ENCODE results near the gene MPST.

MPST gene

GRCh38 chr22:37068859-37069258 is 49.3 kb downstream of the MPST start:
- TF ChIP-seq ZNF398 (tag by site-specific recombination; IDR thresholded peaks at IDR 0.05): no peak
- no peak for TF ChIP-seq ZBTB6 (tag by site-specific recombination; IDR thresholded peaks at IDR 0.05)
- no peak for TF ChIP-seq ZBTB49 (tag by site-specific recombination; IDR thresholded peaks at IDR 0.05; ENCODE audit: low read depth)
- no peak for TF ChIP-seq ZNF146 (tag by site-specific recombination; IDR thresholded peaks at IDR 0.05)
- TF ChIP-seq PRDM4 (tag by site-specific recombination; IDR thresholded peaks at IDR 0.05): no peak
- Histone ChIP-seq H3K9me3 (ENCODE audit: control insufficient read depth, insufficient read depth, low read depth, low read length) (no peaks in the 10 kb centered on the region), H3K4me3 (ENCODE audit: low read depth, low read length) (no peak overlapping the region), H3K36me3 (ENCODE audit: control insufficient read depth in 2 of 2, insufficient read depth in 1 of 2, low read length in 2 of 2) (no peaks in the 10 kb centered on the region), H3K4me1 (ENCODE audit: control insufficient read depth, insufficient read depth, low read length) (no peaks in the 10 kb centered on the region), H3K27ac (ENCODE audit: extremely low read depth, low read depth, low read length) (no peak overlapping the region)
- ChIA-PET POLR2A (no interaction called here), CTCF (no interaction called here)

GRCh38 chr22:37069319-37069718 is 49.8 kb downstream of the MPST start:
- Histone ChIP-seq H3K27ac (ENCODE audit: extremely low read depth, low read depth, low read length) (no peak overlapping the region), H3K4me3 (ENCODE audit: low read depth, low read length) (no peak overlapping the region), H3K9me3 (ENCODE audit: control insufficient read depth, insufficient read depth, low read depth, low read length) (no peaks in the 10 kb centered on the region), H3K4me1 (ENCODE audit: control insufficient read depth, insufficient read depth, low read length) (no peaks in the 10 kb centered on the region), H3K36me3 (ENCODE audit: control insufficient read depth in 2 of 2, insufficient read depth in 1 of 2, low read length in 2 of 2) (no peaks in the 10 kb centered on the region)
- no peak for TF ChIP-seq ZNF530 (tag by site-specific recombination; IDR thresholded peaks at IDR 0.05; ENCODE audit: low read depth)
- peak; percentile 85 for TF ChIP-seq KLF1 (tag by site-specific recombination; IDR thresholded peaks at IDR 0.05)
- no peak for TF ChIP-seq ZNF248 (tag by site-specific recombination; IDR thresholded peaks at IDR 0.05)
- POLR2A ChIA-PET: interaction anchor here (1.3 kb wide), 1 partner anchor 50 kb away, joined by 5 read pairs; the partner anchor contains the start of genes MPST and TST
- CTCF ChIA-PET: interaction anchor here (0.6 kb wide), 1 partner anchor 23 kb away, joined by 3 read pairs; no protein-coding TSS in a partner anchor

- Histone ChIP-seq H3K4me1 (ENCODE audit: control insufficient read depth, insufficient read depth, low read length) (no peaks in the 10 kb centered on the region), H3K27ac (ENCODE audit: extremely low read depth, low read depth, low read length) (no peak overlapping the region), H3K9me3 (ENCODE audit: control insufficient read depth, insufficient read depth, low read depth, low read length) (no peaks in the 10 kb centered on the region), H3K36me3 (ENCODE audit: control insufficient read depth in 2 of 2, insufficient read depth in 1 of 2, low read length in 2 of 2) (no peaks in the 10 kb centered on the region), H3K4me3 (ENCODE audit: low read depth, low read length) (no peak overlapping the region)
- POLR2A ChIA-PET: interaction anchor here (1.0 to 1.3 kb wide), 2 partner anchors 17 to 51 kb away, joined by 3 to 5 read pairs; partner anchors contain the start of genes MPST and TST
- CTCF ChIA-PET: interaction anchor here (0.6 to 1.0 kb wide), 2 partner anchors 23 to 129 kb away, joined by 3 read pairs; no protein-coding TSS in a partner anchor
- TF ChIP-seq GLIS1 (tag by site-specific recombination; IDR thresholded peaks at IDR 0.05) (no peak), ZNF157 (tag by site-specific recombination; IDR thresholded peaks at IDR 0.05) (no peak), ZBTB44 (tag by site-specific recombination; IDR thresholded peaks at IDR 0.05) (no peak), ZNF549 (tag by site-specific recombination; IDR thresholded peaks at IDR 0.05) (no peak), ZNF747 (tag by site-specific recombination; IDR thresholded peaks at IDR 0.05) (no peak), ZNF837 (tag by site-specific recombination; IDR thresholded peaks at IDR 0.05) (no peak), ZNF2 (tag by site-specific recombination; IDR thresholded peaks at IDR 0.05) (no peak), KLF16 (tag by site-specific recombination; IDR thresholded peaks at IDR 0.05) (no peak), ZNF580 (tag by site-specific recombination; IDR thresholded peaks at IDR 0.05) (no peak), ZBTB26 (tag by site-specific recombination; optimal IDR thresholded peaks at IDR 0.05) (no peak)
Measured at GRCh38 chr22:37069719-37070118, 50.2 kb downstream of the MPST start.
